WTC11 (cell line): ENCODE results near the gene LCLAT1.

Source experiments
- CREM ChIP-seq: sonication (generic); formaldehyde crosslinking; IDR thresholded peaks from 2 replicates; pipeline ENCODE4 v1.8.1; 2022; ENCODE audit warnings: mild to moderate bottlenecking, missing genetic modification reagents, moderate library complexity
- ELF4 ChIP-seq: sonication (generic); formaldehyde crosslinking; IDR thresholded peaks from 2 replicates; pipeline ENCODE4 v1.8.1; 2022; ENCODE audit warnings: low read depth, mild to moderate bottlenecking, moderate library complexity, missing genetic modification reagents
- FOXJ3 ChIP-seq: sonication (generic); formaldehyde crosslinking; IDR thresholded peaks from 2 replicates; pipeline ENCODE4 v1.9.0; 2021; ENCODE audit warnings: missing genetic modification reagents, mild to moderate bottlenecking, borderline replicate concordance
- JUN ChIP-seq: sonication (generic); formaldehyde crosslinking; IDR thresholded peaks from 2 replicates; pipeline ENCODE4 v1.8.0; 2023; ENCODE audit warnings: mild to moderate bottlenecking, missing genetic modification reagents
- MXD4 ChIP-seq: fragments of 250-450 bp; sonication (Bioruptor Pico); IDR thresholded peaks from 2 replicates; pipeline ENCODE4 v1.8.0; 2021; ENCODE audit warnings: mild to moderate bottlenecking, moderate library complexity, borderline replicate concordance
- OVOL2 ChIP-seq: fragments of 250-450 bp; sonication (Bioruptor Pico); IDR thresholded peaks from 2 replicates; pipeline ENCODE4 v1.9.0; 2021; ENCODE audit warnings: mild to moderate bottlenecking, borderline replicate concordance
- PRRX2 ChIP-seq: fragments of 250-450 bp; sonication (Bioruptor Pico); IDR thresholded peaks from 2 replicates; pipeline ENCODE4 v1.8.0; 2021; ENCODE audit warnings: mild to moderate bottlenecking
- SP1 ChIP-seq: sonication (generic); formaldehyde crosslinking; conservative IDR thresholded peaks from 2 replicates; pipeline ENCODE4 v1.8.1; 2022; ENCODE audit warnings: missing genetic modification reagents
- TCF7 ChIP-seq: sonication (generic); formaldehyde crosslinking; IDR thresholded peaks from 2 replicates; pipeline ENCODE4 v1.8.0; 2022; ENCODE audit warnings: mild to moderate bottlenecking, low read depth, missing genetic modification reagents, moderate library complexity
- ZNF317 ChIP-seq: sonication (generic); formaldehyde crosslinking; IDR thresholded peaks from 2 replicates; pipeline ENCODE4 v1.8.1; 2023; ENCODE audit warnings: low read depth, mild to moderate bottlenecking, moderate library complexity, missing genetic modification reagents, borderline replicate concordance
- TF ChIP-seq, protein P1 (sequence below): fragments of 200-600 bp; IDR thresholded peaks from 2 replicates; pipeline ENCODE4 v1.8.0; 2022; ENCODE audit warnings: antibody characterized with exemption
- TF ChIP-seq, protein P2 (sequence below): sonication (generic); formaldehyde crosslinking; IDR thresholded peaks from 2 replicates; pipeline ENCODE4 v1.8.1; 2023; ENCODE audit warnings: mild to moderate bottlenecking, missing genetic modification reagents

DNA sequence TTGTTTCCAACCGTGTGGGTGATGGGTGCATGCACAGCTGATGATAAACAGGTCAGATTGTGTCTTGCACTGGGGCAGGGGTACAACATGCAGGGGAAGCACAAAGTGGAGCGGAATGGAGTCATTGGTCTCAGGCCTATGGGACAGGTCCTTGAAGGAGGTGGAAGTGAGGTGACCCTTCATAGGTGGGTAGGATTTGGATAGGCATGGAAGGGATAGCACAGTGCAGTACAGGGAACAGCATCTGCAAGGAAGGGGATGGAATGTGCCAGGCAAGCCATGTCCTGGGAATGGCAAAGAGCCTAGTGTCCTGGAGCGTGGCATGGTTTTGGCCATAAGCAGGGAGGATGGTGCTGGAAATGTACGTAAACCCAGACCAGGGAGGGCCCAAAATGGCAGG is 216.3 kb downstream of the LCLAT1 start:
- TF ChIP-seq, protein P1, sequence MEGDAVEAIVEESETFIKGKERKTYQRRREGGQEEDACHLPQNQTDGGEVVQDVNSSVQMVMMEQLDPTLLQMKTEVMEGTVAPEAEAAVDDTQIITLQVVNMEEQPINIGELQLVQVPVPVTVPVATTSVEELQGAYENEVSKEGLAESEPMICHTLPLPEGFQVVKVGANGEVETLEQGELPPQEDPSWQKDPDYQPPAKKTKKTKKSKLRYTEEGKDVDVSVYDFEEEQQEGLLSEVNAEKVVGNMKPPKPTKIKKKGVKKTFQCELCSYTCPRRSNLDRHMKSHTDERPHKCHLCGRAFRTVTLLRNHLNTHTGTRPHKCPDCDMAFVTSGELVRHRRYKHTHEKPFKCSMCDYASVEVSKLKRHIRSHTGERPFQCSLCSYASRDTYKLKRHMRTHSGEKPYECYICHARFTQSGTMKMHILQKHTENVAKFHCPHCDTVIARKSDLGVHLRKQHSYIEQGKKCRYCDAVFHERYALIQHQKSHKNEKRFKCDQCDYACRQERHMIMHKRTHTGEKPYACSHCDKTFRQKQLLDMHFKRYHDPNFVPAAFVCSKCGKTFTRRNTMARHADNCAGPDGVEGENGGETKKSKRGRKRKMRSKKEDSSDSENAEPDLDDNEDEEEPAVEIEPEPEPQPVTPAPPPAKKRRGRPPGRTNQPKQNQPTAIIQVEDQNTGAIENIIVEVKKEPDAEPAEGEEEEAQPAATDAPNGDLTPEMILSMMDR = no peak
- TF ChIP-seq SP1 (CRISPR knock-in tag) (no peak), ELF4 (CRISPR knock-in tag) (no peak), FOXJ3 (no peak), OVOL2 (CRISPR knock-in tag) (no peak), TCF7 (CRISPR knock-in tag) (no peak), ZNF317 (CRISPR knock-in tag) (no peak), PRRX2 (no peak), CREM (CRISPR knock-in tag) (no peak), JUN (CRISPR knock-in tag) (no peak), MXD4 (CRISPR knock-in tag) (no peak)
- TF ChIP-seq, protein P2, sequence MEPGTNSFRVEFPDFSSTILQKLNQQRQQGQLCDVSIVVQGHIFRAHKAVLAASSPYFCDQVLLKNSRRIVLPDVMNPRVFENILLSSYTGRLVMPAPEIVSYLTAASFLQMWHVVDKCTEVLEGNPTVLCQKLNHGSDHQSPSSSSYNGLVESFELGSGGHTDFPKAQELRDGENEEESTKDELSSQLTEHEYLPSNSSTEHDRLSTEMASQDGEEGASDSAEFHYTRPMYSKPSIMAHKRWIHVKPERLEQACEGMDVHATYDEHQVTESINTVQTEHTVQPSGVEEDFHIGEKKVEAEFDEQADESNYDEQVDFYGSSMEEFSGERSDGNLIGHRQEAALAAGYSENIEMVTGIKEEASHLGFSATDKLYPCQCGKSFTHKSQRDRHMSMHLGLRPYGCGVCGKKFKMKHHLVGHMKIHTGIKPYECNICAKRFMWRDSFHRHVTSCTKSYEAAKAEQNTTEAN (CRISPR knock-in tag) = no peak
